ENCODE results near the gene PITPNM3.

PITPNM3 gene

GRCh38 chr17:6476076-6476809, 80.1 kb downstream of the PITPNM3 start:
- no peak for DNase-seq

- no peak for DNase-seq
Measured at GRCh38 chr17:6475411-6475810, 80.9 kb downstream of the PITPNM3 start.

- DNase-seq: no peak
Measured at GRCh38 chr17:6474906-6475305, 81.4 kb downstream of the PITPNM3 start.

GRCh38 chr17:6474376-6474775, 82.0 kb downstream of the PITPNM3 start:
- DNase-seq: no peak

GRCh38 chr17:6473128-6473767, 83.1 kb downstream of the PITPNM3 start:
- DNase-seq: peak; percentile 57

GRCh38 chr17:6472517-6472916, 83.8 kb downstream of the PITPNM3 start:
- no peak for DNase-seq

- no peak for DNase-seq
Measured at GRCh38 chr17:6471531-6472465, 84.6 kb downstream of the PITPNM3 start.

- DNase-seq: no peak
Measured at GRCh38 chr17:6470751-6471521, 85.4 kb downstream of the PITPNM3 start.

- DNase-seq: no peak
Measured at GRCh38 chr17:6470146-6470718, 86.1 kb downstream of the PITPNM3 start.

GRCh38 chr17:6468051-6468790, 88.1 kb downstream of the PITPNM3 start:
- DNase-seq: no peak

GRCh38 chr17:6467567-6467966, 88.8 kb downstream of the PITPNM3 start:
- DNase-seq: no peak

GRCh38 chr17:6465206-6466003, 91.0 kb downstream of the PITPNM3 start:
- DNase-seq: no peak

GRCh38 chr17:6464446-6465041, 91.8 kb downstream of the PITPNM3 start:
- DNase-seq: no peak

GRCh38 chr17:6463616-6464445, 92.5 kb downstream of the PITPNM3 start:
- DNase-seq: no peak

- no peak for DNase-seq
Measured at GRCh38 chr17:6462692-6463091, 93.7 kb downstream of the PITPNM3 start.

- DNase-seq: no peak
Measured at GRCh38 chr17:6461792-6462524, 94.4 kb downstream of the PITPNM3 start.

- DNase-seq: no peak
Measured at GRCh38 chr17:6461246-6461645, 95.1 kb downstream of the PITPNM3 start.

GRCh38 chr17:6460531-6461161, 95.7 kb downstream of the PITPNM3 start:
- DNase-seq: no peak

All from activated gamma-delta T cell treated with Interleukin-2 at 50 U/mL for 16 hours (primary cell).